ENCODE data around the gene CETP.

GRCh38 chr16:56961386-56961785 is 364 bp upstream of the CETP start:
- TF ChIP-seq, protein P1, sequence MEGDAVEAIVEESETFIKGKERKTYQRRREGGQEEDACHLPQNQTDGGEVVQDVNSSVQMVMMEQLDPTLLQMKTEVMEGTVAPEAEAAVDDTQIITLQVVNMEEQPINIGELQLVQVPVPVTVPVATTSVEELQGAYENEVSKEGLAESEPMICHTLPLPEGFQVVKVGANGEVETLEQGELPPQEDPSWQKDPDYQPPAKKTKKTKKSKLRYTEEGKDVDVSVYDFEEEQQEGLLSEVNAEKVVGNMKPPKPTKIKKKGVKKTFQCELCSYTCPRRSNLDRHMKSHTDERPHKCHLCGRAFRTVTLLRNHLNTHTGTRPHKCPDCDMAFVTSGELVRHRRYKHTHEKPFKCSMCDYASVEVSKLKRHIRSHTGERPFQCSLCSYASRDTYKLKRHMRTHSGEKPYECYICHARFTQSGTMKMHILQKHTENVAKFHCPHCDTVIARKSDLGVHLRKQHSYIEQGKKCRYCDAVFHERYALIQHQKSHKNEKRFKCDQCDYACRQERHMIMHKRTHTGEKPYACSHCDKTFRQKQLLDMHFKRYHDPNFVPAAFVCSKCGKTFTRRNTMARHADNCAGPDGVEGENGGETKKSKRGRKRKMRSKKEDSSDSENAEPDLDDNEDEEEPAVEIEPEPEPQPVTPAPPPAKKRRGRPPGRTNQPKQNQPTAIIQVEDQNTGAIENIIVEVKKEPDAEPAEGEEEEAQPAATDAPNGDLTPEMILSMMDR (IDR thresholded peaks at IDR 0.05): no peak
- no peak for TF ChIP-seq POLR2A (IDR thresholded peaks at IDR 0.05)

All from right lobe of liver (tissue), 4 donors.